ENCODE measurements around the gene ABLIM1.

DNA sequence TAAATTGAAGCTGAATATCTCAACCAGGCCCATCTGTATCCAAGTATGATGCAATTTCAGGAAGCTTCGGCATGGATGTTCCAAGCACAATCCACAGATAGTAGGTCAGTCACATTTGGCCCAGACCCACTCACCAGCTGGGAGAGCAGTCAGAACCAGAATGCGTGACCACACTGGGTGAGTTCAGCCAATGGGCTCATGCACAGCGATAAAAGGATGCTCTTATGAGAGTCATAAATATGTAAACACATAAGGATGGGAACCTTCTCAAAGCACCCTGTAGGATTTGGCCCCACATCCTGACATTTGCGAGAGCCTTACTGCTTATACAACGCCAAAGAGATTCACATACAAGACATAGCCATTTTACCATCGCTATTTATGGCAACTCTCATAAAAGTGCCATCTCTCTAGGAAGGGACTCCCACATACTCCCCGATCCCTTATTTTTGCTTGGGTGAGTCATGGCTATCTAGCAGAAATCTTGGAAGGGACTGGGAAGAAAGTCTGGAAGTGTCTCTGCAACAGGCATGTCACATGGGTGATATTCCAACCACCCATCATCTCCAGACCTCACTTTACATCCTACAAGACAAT is 256.8 kb downstream of the ABLIM1 start:
- no peak for TF ChIP-seq TP53 (CRISPR knock-in tag; IDR thresholded peaks at IDR 0.05)
- TF ChIP-seq, protein P1, sequence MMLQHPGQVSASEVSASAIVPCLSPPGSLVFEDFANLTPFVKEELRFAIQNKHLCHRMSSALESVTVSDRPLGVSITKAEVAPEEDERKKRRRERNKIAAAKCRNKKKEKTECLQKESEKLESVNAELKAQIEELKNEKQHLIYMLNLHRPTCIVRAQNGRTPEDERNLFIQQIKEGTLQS (CRISPR knock-in tag; conservative IDR thresholded peaks at IDR 0.05): no peak
- no peak for TF ChIP-seq FOXP1 (CRISPR knock-in tag; IDR thresholded peaks at IDR 0.05; ENCODE audit: borderline replicate concordance)
- TF ChIP-seq, protein P2, sequence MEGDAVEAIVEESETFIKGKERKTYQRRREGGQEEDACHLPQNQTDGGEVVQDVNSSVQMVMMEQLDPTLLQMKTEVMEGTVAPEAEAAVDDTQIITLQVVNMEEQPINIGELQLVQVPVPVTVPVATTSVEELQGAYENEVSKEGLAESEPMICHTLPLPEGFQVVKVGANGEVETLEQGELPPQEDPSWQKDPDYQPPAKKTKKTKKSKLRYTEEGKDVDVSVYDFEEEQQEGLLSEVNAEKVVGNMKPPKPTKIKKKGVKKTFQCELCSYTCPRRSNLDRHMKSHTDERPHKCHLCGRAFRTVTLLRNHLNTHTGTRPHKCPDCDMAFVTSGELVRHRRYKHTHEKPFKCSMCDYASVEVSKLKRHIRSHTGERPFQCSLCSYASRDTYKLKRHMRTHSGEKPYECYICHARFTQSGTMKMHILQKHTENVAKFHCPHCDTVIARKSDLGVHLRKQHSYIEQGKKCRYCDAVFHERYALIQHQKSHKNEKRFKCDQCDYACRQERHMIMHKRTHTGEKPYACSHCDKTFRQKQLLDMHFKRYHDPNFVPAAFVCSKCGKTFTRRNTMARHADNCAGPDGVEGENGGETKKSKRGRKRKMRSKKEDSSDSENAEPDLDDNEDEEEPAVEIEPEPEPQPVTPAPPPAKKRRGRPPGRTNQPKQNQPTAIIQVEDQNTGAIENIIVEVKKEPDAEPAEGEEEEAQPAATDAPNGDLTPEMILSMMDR (IDR thresholded peaks at IDR 0.05): no peak
- TF ChIP-seq PRRX2 (CRISPR knock-in tag; IDR thresholded peaks at IDR 0.05): no peak
- TF ChIP-seq, protein P3, sequence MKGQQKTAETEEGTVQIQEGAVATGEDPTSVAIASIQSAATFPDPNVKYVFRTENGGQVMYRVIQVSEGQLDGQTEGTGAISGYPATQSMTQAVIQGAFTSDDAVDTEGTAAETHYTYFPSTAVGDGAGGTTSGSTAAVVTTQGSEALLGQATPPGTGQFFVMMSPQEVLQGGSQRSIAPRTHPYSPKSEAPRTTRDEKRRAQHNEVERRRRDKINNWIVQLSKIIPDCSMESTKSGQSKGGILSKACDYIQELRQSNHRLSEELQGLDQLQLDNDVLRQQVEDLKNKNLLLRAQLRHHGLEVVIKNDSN (CRISPR knock-in tag; IDR thresholded peaks at IDR 0.05): no peak
- no peak for TF ChIP-seq MXD4 (CRISPR knock-in tag; IDR thresholded peaks at IDR 0.05; ENCODE audit: borderline replicate concordance)
- TF ChIP-seq RELA (CRISPR knock-in tag; IDR thresholded peaks at IDR 0.05; ENCODE audit: borderline replicate concordance): no peak
- TF ChIP-seq, protein P4, sequence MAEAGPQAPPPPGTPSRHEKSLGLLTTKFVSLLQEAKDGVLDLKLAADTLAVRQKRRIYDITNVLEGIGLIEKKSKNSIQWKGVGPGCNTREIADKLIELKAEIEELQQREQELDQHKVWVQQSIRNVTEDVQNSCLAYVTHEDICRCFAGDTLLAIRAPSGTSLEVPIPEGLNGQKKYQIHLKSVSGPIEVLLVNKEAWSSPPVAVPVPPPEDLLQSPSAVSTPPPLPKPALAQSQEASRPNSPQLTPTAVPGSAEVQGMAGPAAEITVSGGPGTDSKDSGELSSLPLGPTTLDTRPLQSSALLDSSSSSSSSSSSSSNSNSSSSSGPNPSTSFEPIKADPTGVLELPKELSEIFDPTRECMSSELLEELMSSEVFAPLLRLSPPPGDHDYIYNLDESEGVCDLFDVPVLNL (CRISPR knock-in tag; IDR thresholded peaks at IDR 0.05; ENCODE audit: borderline replicate concordance, low read depth): no peak
- TF ChIP-seq SP1 (CRISPR knock-in tag; conservative IDR thresholded peaks at IDR 0.05): no peak
